OCI-LY7 (cell line): Measurements from ENCODE around the gene TTLL1. TPM values are rescaled to one million over a fixed set of nuclear protein-coding genes. Genes with fewer than 3 reads are reported as not detected.
"Not testable (repeated sequence)": the region's sequence is repeated elsewhere in the genome, so short reads cannot be mapped to it uniquely, and the experiment has no call there.

Source experiments
- BruUV-seq: library from RNA; stranded (reverse); fragments of 400-500 nt; replicated peaks from 2 replicates; lab custom pipeline; 2021; lab: Mats Ljungman, UMichigan
- CTCF ChIA-PET: fragments of 300-600 bp; sonication (Branson Sonifier 250); formaldehyde crosslinking; loops from one replicate; lab custom pipeline; 2022; ENCODE audit warnings: antibody characterized with exemption; ENCODE audit not compliant: unreplicated experiment; lab: Charles Lee
- POLR2A ChIA-PET: fragments of 300-600 bp; sonication (Branson Sonifier 250); formaldehyde crosslinking; loops from one replicate; lab custom pipeline; 2022; ENCODE audit warnings: antibody characterized with exemption; lab: Charles Lee
- DNase-seq: peaks from one replicate; pipeline ENCODE4 v3.0.0-alpha.2; 2015; ENCODE audit warnings: low spot score
- H2AFZ ChIP-seq: fragments of 200-600 bp; sonication (generic), shearing (Covaris generic); 2 replicates; pipeline ENCODE4 v1.6.1; 2014; ENCODE audit warnings: mild to moderate bottlenecking, antibody characterized with exemption, low read length, moderate library complexity
- H3K27ac ChIP-seq: fragments of 200-600 bp; sonication (generic); 2 replicates; pipeline ENCODE4 v1.5.1; 2014; ENCODE audit warnings: mixed run types, low read depth, mild to moderate bottlenecking, moderate library complexity, low read length, inconsistent platforms; ENCODE audit not compliant: poor library complexity, severe bottlenecking
- H3K36me3 ChIP-seq: fragments of 200-600 bp; sonication (generic); 2 replicates; pipeline ENCODE4 v1.6.1; 2014; ENCODE audit warnings: mild to moderate bottlenecking, antibody characterized with exemption, low read length, moderate library complexity, mixed read lengths; ENCODE audit not compliant: insufficient read depth
- H3K4me1 ChIP-seq: fragments of 200-600 bp; sonication (generic); 2 replicates; pipeline ENCODE4 v1.5.1; 2014; ENCODE audit warnings: mild to moderate bottlenecking, low read length; ENCODE audit not compliant: insufficient read depth, poor library complexity, severe bottlenecking
- H3K4me2 ChIP-seq: fragments of 200-600 bp; sonication (generic); 2 replicates; pipeline ENCODE4 v1.6.1; 2014; ENCODE audit warnings: mild to moderate bottlenecking, low read length
- H3K4me3 ChIP-seq: fragments of 200-600 bp; sonication (generic); 2 replicates; pipeline ENCODE4 v1.5.1; 2014; ENCODE audit warnings: mild to moderate bottlenecking, low read depth, low read length; ENCODE audit not compliant: poor library complexity, severe bottlenecking
- H3K79me2 ChIP-seq: fragments of 200-600 bp; sonication (generic); 2 replicates; pipeline ENCODE4 v1.6.1; 2016; ENCODE audit warnings: low read depth, mild to moderate bottlenecking, low read length, moderate library complexity, mixed read lengths; ENCODE audit not compliant: insufficient read depth
- H3K9me2 ChIP-seq: fragments of 200-600 bp; sonication (generic); 2 replicates; pipeline ENCODE4 v1.6.1; 2016; ENCODE audit warnings: mild to moderate bottlenecking, low read length, mixed read lengths; ENCODE audit not compliant: insufficient read depth
- H3K9me3 ChIP-seq: fragments of 200-600 bp; sonication (generic); 2 replicates; pipeline ENCODE4 v1.6.1; 2014; ENCODE audit warnings: mild to moderate bottlenecking, mixed run types, low read length, mixed read lengths
- H4K20me1 ChIP-seq: fragments of 200-600 bp; sonication (generic); 2 replicates; pipeline ENCODE4 v1.6.1; 2014; ENCODE audit warnings: mild to moderate bottlenecking, antibody characterized with exemption, low read length, moderate library complexity, mixed read lengths; ENCODE audit not compliant: insufficient read depth
- EZH2phosphoT487 ChIP-seq: fragments of 200-600 bp; sonication (generic); IDR thresholded peaks from 2 replicates; pipeline ENCODE4 v1.6.1; 2018; ENCODE audit warnings: low read depth, borderline replicate concordance, mild to moderate bottlenecking, mixed run types, antibody characterized with exemption, low read length, moderate library complexity, mixed read lengths
- intact Hi-C: fragments of 100-400 bp; cut with micrococcal nuclease; formaldehyde crosslinking; loops from one replicate; pipeline ENCODE4 v1.10.0; 2022; ENCODE audit not compliant: unreplicated experiment
- total RNA-seq, 2 experiments: library from RNA; depleted of rRNA in 1 of 2; stranded (reverse); fragments of >200 nt in 1 of 2; shearing (Covaris generic) in 1 of 2; gene quantifications; 2 replicates each; pipeline ENCODE4 v1.2.3, GENCODE V29; 2014 to 2022
- TF ChIP-seq, protein P1 (sequence below): fragments of 200-600 bp; sonication (generic); conservative IDR thresholded peaks from 2 replicates; pipeline ENCODE4 v1.5.1; 2014; ENCODE audit warnings: mild to moderate bottlenecking, antibody characterized with exemption, low read length, moderate library complexity, mixed read lengths

TTLL1 gene
- total RNA-seq, 2 experiments from 2014 or later = 5.8 to 7.1 TPM

- no peaks in the 10 kb centered on the region; the same call in 1 of the 2 replicates for H4K20me1 ChIP-seq
- peaks cover 14% of the 10 kb centered on the region; the same call in 1 of the 2 replicates for H3K9me3 ChIP-seq
- intact Hi-C loops = no loop called here
- peaks cover 27% of the 10 kb centered on the region for H3K79me2 ChIP-seq
- DNase-seq = no peak
- CTCF ChIA-PET = no interaction called here
- H3K4me2 ChIP-seq = no peak overlapping the region
- H3K4me1 ChIP-seq = peaks cover 22% of the 10 kb centered on the region
- POLR2A ChIA-PET = no interaction called here
- H2AFZ ChIP-seq = no peak overlapping the region
- no peak overlapping the region for H3K4me3 ChIP-seq
- H3K9me2 ChIP-seq = no peaks in the 10 kb centered on the region
- no peak for TF ChIP-seq EZH2phosphoT487
- H3K27ac ChIP-seq = no peak overlapping the region
- no TSS peak for BruUV-seq
- H3K36me3 ChIP-seq = peaks cover 17% of the 10 kb centered on the region
Measured at GRCh38 chr22:42996646-42997365, 92.4 kb downstream of the TTLL1 start.

GRCh38 chr22:42995654-42996053 lies 93.5 kb downstream of the TTLL1 start:
- BruUV-seq = not testable (repeated sequence)

GRCh38 chr22:42994917-42995562 lies 94.2 kb downstream of the TTLL1 start:
- 0 out of 2 replicates have a peak overlapping the region, but pooled peaks have one; percentile 7 for H3K4me2 ChIP-seq
- H3K9me2 ChIP-seq = no peaks in the 10 kb centered on the region
- H2AFZ ChIP-seq = no peak overlapping the region
- intact Hi-C loops = no loop called here
- TF ChIP-seq, protein P1, sequence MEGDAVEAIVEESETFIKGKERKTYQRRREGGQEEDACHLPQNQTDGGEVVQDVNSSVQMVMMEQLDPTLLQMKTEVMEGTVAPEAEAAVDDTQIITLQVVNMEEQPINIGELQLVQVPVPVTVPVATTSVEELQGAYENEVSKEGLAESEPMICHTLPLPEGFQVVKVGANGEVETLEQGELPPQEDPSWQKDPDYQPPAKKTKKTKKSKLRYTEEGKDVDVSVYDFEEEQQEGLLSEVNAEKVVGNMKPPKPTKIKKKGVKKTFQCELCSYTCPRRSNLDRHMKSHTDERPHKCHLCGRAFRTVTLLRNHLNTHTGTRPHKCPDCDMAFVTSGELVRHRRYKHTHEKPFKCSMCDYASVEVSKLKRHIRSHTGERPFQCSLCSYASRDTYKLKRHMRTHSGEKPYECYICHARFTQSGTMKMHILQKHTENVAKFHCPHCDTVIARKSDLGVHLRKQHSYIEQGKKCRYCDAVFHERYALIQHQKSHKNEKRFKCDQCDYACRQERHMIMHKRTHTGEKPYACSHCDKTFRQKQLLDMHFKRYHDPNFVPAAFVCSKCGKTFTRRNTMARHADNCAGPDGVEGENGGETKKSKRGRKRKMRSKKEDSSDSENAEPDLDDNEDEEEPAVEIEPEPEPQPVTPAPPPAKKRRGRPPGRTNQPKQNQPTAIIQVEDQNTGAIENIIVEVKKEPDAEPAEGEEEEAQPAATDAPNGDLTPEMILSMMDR = no peak
- TF ChIP-seq EZH2phosphoT487 = no peak
- peaks cover 17% of the 10 kb centered on the region for H3K36me3 ChIP-seq
- POLR2A ChIA-PET = interaction anchor here (0.7 kb wide), 1 partner anchor 18 kb away, joined by 4 read pairs; no protein-coding TSS in a partner anchor
- no peak overlapping the region for H3K4me3 ChIP-seq
- peak; percentile 12 for DNase-seq
- peaks cover 13% of the 10 kb centered on the region for H3K4me1 ChIP-seq
- no peaks in the 10 kb centered on the region; the same call in 1 of the 2 replicates for H4K20me1 ChIP-seq
- no TSS peak for BruUV-seq
- no peak overlapping the region for H3K27ac ChIP-seq
- peaks cover 33% of the 10 kb centered on the region for H3K79me2 ChIP-seq
- CTCF ChIA-PET = no interaction called here
- peaks cover 14% of the 10 kb centered on the region; the same call in 1 of the 2 replicates for H3K9me3 ChIP-seq

More at GRCh38 chr22:42995654-42996053, 93.5 kb downstream of the TTLL1 start:
- Histone ChIP-seq H3K4me1 (peaks cover 13% of the 10 kb centered on the region), H3K9me3 (peaks cover 14% of the 10 kb centered on the region; the same call in 1 of the 2 replicates), H3K4me2 (0 out of 2 replicates have a peak overlapping the region, but pooled peaks have one; percentile 7), H3K36me3 (peaks cover 17% of the 10 kb centered on the region), H3K79me2 (peaks cover 34% of the 10 kb centered on the region)
- H4K20me1 ChIP-seq, H3K4me3 ChIP-seq, H2AFZ ChIP-seq, H3K27ac ChIP-seq, DNase-seq, CTCF ChIA-PET, intact Hi-C loops, H3K9me2 ChIP-seq: not testable (repeated sequence)
- POLR2A ChIA-PET = interaction anchor here (0.7 kb wide), 1 partner anchor 18 kb away, joined by 4 read pairs; no protein-coding TSS in a partner anchor
